Spleen (tissue), 11 donors: Measurements from ENCODE around the gene MEX3D. TPM values are rescaled to one million over a fixed set of nuclear protein-coding genes. Genes with fewer than 3 reads are reported as not detected.

Experiments
- DNase-seq: peaks from one replicate; pipeline ENCODE4 v3.0.0-alpha.2; 2020
- H3K27ac ChIP-seq, 8 donors: fragments of 200-600 bp; sonication (generic) in 7 of 8; 1 replicate in 4 of 8; 2 replicates in 4 of 8; pipeline versions ENCODE4 v1.5.0 to v1.8.0; 2016 to 2021; ENCODE audit warnings: inconsistent platforms in 4 of 8, mild to moderate bottlenecking in 4 of 8, moderate library complexity in 1 of 8
- H3K27me3 ChIP-seq, 7 donors: fragments of 200-600 bp; sonication (generic) in 6 of 7; replicated peaks in 1 of 7; 1 replicate in 4 of 7; 2 replicates in 3 of 7; pipeline versions ENCODE4 v1.5.0 to v1.8.0; 2016 to 2021; ENCODE audit warnings: inconsistent platforms in 3 of 7, mild to moderate bottlenecking in 1 of 7
- H3K36me3 ChIP-seq, 6 donors: fragments of 200-600 bp; sonication (generic) in 5 of 6; 1 replicate in 4 of 6; 2 replicates in 2 of 6; pipeline versions ENCODE4 v1.5.0 to v1.8.0; 2016 to 2021; ENCODE audit warnings: inconsistent platforms in 2 of 6
- H3K4me1 ChIP-seq, 6 donors: fragments of 200-600 bp; sonication (generic) in 5 of 6; 1 replicate in 3 of 6; 2 replicates in 3 of 6; pipeline versions ENCODE4 v1.5.0 to v1.8.0; 2016 to 2021; ENCODE audit warnings: inconsistent platforms in 3 of 6
- H3K4me3 ChIP-seq, 8 donors: fragments of 200-600 bp; sonication (generic) in 7 of 8; 1 replicate in 4 of 8; 2 replicates in 4 of 8; pipeline versions ENCODE4 v1.5.0 to v1.8.0; 2016 to 2021; ENCODE audit warnings: inconsistent platforms in 4 of 8, mild to moderate bottlenecking in 4 of 8, moderate library complexity in 2 of 8
- H3K9me3 ChIP-seq, 8 donors: fragments of 200-600 bp; sonication (generic) in 7 of 8; 1 replicate in 4 of 8; 2 replicates in 4 of 8; pipeline versions ENCODE4 v1.5.0 to v1.8.0; 2016 to 2021; ENCODE audit warnings: inconsistent platforms in 4 of 8
- CTCF ChIP-seq, 11 experiments: fragments of 200-600 bp in 7 of 11; fragments of 450-650 bp in 4 of 11; sonication (generic) in 4 of 11; IDR thresholded peaks in 8 of 11; conservative IDR thresholded peaks in 3 of 11; 1 replicate in 7 of 11; 2 replicates in 4 of 11; pipeline versions ENCODE4 v1.4.0 to v1.8.0; 2016 to 2021; ENCODE audit warnings: antibody characterized with exemption in 11 of 11, inconsistent platforms in 4 of 11, mild to moderate bottlenecking in 1 of 11
- POLR2A ChIP-seq, 3 donors: fragments of 450-650 bp; IDR thresholded peaks; one replicate each; pipeline ENCODE4 v1.5.1; 2017; ENCODE audit warnings: antibody characterized with exemption in 3 of 3, mild to moderate bottlenecking in 1 of 3
- POLR2AphosphoS5 ChIP-seq, 3 donors: sonication (generic); formaldehyde crosslinking; IDR thresholded peaks; one replicate each; pipeline ENCODE4 v1.5.1; 2017; ENCODE audit warnings: antibody characterized with exemption in 3 of 3
- WGBS, 5 donors: extraction: QIAGEN DNeasy Blood & Tissue Kit in 3 of 5; methylation state at CpG; one replicate each; pipeline versions ENCODE4 v1.1.5 to v1.1.7; 2013 to 2018; 5-methylcytosine and 5-hydroxymethylcytosine counted together
- intact Hi-C: fragments of 100-400 bp; cut with DNase I; formaldehyde crosslinking; loops from one replicate; pipeline ENCODE4 v1.15.0; 2023; ENCODE audit warnings: low total_unique reads
- polyA plus RNA-seq, 3 donors: library from polyadenylated mRNA; stranded (reverse); fragments of 200-250 nt; gene quantifications; one replicate each; pipeline ENCODE4 v1.2.1, GENCODE V29; 2013
- total RNA-seq, 7 donors: library from RNA; depleted of rRNA in 3 of 7; stranded (reverse); fragments of >200 nt in 3 of 7; fragmentation: NEBNext Ultra II Directional in 4 of 7; extraction: Animal tissue kit (Norgen Biotek cat#: 25700) in 4 of 7; gene quantifications; one replicate each; pipeline versions ENCODE4 v1.1.0 to v1.2.1, GENCODE V29; 2016 to 2021
- donor health status: healthy with polysubstance abuse.
- donor health status: DM: no; HTN: no; CAD: no; lungs with moderate emphysema.
- donor health status: DM: no; HTN: no; CAD: no.
- donor health status: Bipolar disorder and iron deficiency.
- donor health status: healthy.
- donor health status: DM: no; HTN: no; CAD: no.
- donor health status: DM: yes; HTN: yes; CAD: no.

The MEX3D gene
- total and polyA plus RNA-seq, 10 donors = 0.87 to 11.7 (median 6.0) TPM

GRCh38 chr19:1569997-1570396 is 1.9 kb upstream of the MEX3D start:
- peaks cover 0 to 28% (median 19%) of the 10 kb centered on the region in 6 donors for H3K4me1 ChIP-seq
- no peaks in the 10 kb centered on the region for H3K9me3 ChIP-seq
- H3K36me3 ChIP-seq = no peaks in the 10 kb centered on the region
- peaks cover 0 to 34% (median 10%) of the 10 kb centered on the region in 7 donors for H3K27me3 ChIP-seq
- TF ChIP-seq POLR2A (IDR thresholded peaks at IDR 0.05) (no peak), CTCF (IDR thresholded peaks at IDR 0.05 in 8 of 11, conservative IDR thresholded peaks at IDR 0.05 in 3 of 11) (no peak), POLR2AphosphoS5 (IDR thresholded peaks at IDR 0.05) (no peak)
- no peak overlapping the region for H3K27ac ChIP-seq
- 64 to 72% (median 71%) methylated on average over 4 of the region's 4 CpGs for WGBS, 5 donors
- DNase-seq = no peak
- intact Hi-C loops = no loop called here
- H3K4me3 ChIP-seq = no peak overlapping the region

GRCh38 chr19:1567848-1568227 is 287 bp downstream of the MEX3D start:
- Histone ChIP-seq H3K27me3 (peaks cover 0 to 34% (median 10%) of the 10 kb centered on the region in 7 donors), H3K4me3 (peak overlapping the region in 2 of 8 donors; percentile 45 to 75), H3K27ac (no peak overlapping the region), H3K4me1 (peaks cover 0 to 28% (median 19%) of the 10 kb centered on the region in 6 donors), H3K36me3 (no peaks in the 10 kb centered on the region), H3K9me3 (no peaks in the 10 kb centered on the region)
- 0 to 7% (median 1%) methylated on average over 4 to 72 of the region's 73 CpGs; no CpG with 5 or more reads in 2 of the 5 donors for WGBS, 5 donors
- TF ChIP-seq POLR2A (IDR thresholded peaks at IDR 0.05) (no peak), CTCF (IDR thresholded peaks at IDR 0.05 in 8 of 11, conservative IDR thresholded peaks at IDR 0.05 in 3 of 11) (no peak), POLR2AphosphoS5 (IDR thresholded peaks at IDR 0.05) (no peak)
- no peak for DNase-seq
- intact Hi-C loops = no loop called here

GRCh38 chr19:1567116-1567847 is 843 bp downstream of the MEX3D start:
- WGBS, 5 donors = 1 to 3% (median 2%) methylated on average over 28 to 108 of the region's 108 CpGs
- Histone ChIP-seq H3K27me3 (peaks cover 0 to 34% (median 10%) of the 10 kb centered on the region in 7 donors), H3K4me1 (peaks cover 0 to 28% (median 19%) of the 10 kb centered on the region in 6 donors), H3K27ac (peak overlapping the region in 6 of 8 donors; percentile 38 to 75 (median 62)), H3K36me3 (no peaks in the 10 kb centered on the region), H3K4me3 (peak overlapping the region; percentile 3 to 75 (median 44)), H3K9me3 (no peaks in the 10 kb centered on the region)
- DNase-seq = no peak
- intact Hi-C loops = no loop called here
- TF ChIP-seq CTCF (IDR thresholded peaks at IDR 0.05 in 8 of 11, conservative IDR thresholded peaks at IDR 0.05 in 3 of 11) (no peak), POLR2AphosphoS5 (IDR thresholded peaks at IDR 0.05) (no peak), POLR2A (IDR thresholded peaks at IDR 0.05) (no peak)

- Histone ChIP-seq H3K4me3 (peak overlapping the region; percentile 3 to 75 (median 44)), H3K4me1 (peaks cover 0 to 28% (median 19%) of the 10 kb centered on the region in 6 donors), H3K27me3 (peaks cover 0 to 34% (median 10%) of the 10 kb centered on the region in 7 donors), H3K9me3 (no peaks in the 10 kb centered on the region), H3K36me3 (no peaks in the 10 kb centered on the region), H3K27ac (peak overlapping the region in 6 of 8 donors; percentile 38 to 75 (median 62))
- intact Hi-C loops = no loop called here
- TF ChIP-seq POLR2A (IDR thresholded peaks at IDR 0.05) (peak in 1 of 3 donors; percentile 23), POLR2AphosphoS5 (IDR thresholded peaks at IDR 0.05) (peak in 2 of 3 donors; percentile 77 to 78), CTCF (IDR thresholded peaks at IDR 0.05 in 8 of 11, conservative IDR thresholded peaks at IDR 0.05 in 3 of 11) (no peak)
- no peak for DNase-seq
- 24 to 51% (median 38%) methylated on average over 22 to 42 of the region's 42 CpGs for WGBS, 5 donors
Measured at GRCh38 chr19:1566392-1567115, 1.6 kb downstream of the MEX3D start.
